Measurements from ENCODE around the gene DYNC1I1.

The DYNC1I1 gene

DNA sequence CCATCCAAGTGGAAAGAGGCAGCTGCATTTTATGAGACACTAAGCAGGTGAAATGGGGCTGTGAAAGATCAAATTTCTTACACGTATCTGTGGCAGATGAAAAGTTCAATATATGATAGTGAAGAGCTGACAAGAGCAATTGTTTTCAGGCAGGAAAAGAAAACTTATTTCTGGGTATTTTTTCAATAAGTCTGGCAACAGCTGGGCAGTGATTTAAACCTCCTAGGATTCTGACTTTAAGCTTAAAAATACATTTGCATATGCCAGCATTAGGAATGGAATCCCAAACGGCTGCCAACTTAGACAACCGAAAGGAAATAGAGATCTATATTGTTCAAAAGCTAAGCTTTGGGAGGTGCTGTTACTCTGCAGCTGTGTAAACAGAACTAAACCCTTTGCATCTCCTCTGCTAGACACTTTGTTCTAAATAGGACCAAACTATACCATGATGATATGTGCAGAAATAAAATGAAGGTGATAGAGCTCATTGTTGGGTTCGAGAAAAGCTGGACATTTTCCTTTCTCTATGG lies 26.1 kb downstream of the DYNC1I1 start:
- Mint-ChIP-seq H3K4me3 (no peak overlapping the region), H3K4me1 (no peaks in the 10 kb centered on the region), H3K36me3 (ENCODE audit: insufficient read depth) (no peaks in the 10 kb centered on the region), H3K27ac (ENCODE audit: low read depth) (no peak overlapping the region), H3K27me3 (no peaks in the 10 kb centered on the region), H3K9me3 (peaks cover 13% of the 10 kb centered on the region)
- no peak for ATAC-seq (replicated peaks; ENCODE audit: extremely low read depth, poor library complexity, severe bottlenecking)
- DNase-seq (ENCODE audit: low spot score in 2 of 2) = no peak

DNA sequence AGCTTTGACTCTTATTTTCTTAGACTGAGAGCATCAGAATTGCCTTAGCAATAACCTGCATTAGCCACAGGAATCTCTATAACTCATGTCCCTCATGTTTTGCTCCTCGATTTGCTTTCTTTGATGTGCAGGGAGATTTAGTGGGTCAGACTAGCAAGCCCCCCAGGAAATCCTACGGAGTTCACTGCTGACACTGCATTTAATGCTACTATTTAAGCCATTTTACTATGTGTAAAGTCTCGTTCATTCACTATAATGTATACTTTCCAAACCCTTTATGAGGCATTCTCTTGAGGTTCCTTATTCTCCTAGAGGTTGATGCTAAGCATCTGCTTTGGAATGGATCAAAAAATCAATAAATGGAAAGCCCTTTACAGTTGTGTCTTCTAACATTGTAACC lies 28.4 kb downstream of the DYNC1I1 start:
- Mint-ChIP-seq H3K27ac (ENCODE audit: low read depth) (no peak overlapping the region), H3K27me3 (no peaks in the 10 kb centered on the region), H3K9me3 (peaks cover 8% of the 10 kb centered on the region), H3K36me3 (ENCODE audit: insufficient read depth) (no peaks in the 10 kb centered on the region), H3K4me1 (no peaks in the 10 kb centered on the region), H3K4me3 (no peak overlapping the region)
- ATAC-seq (replicated peaks; ENCODE audit: extremely low read depth, poor library complexity, severe bottlenecking) (no peak), DNase-seq (ENCODE audit: low spot score in 2 of 2) (no peak)

DNA sequence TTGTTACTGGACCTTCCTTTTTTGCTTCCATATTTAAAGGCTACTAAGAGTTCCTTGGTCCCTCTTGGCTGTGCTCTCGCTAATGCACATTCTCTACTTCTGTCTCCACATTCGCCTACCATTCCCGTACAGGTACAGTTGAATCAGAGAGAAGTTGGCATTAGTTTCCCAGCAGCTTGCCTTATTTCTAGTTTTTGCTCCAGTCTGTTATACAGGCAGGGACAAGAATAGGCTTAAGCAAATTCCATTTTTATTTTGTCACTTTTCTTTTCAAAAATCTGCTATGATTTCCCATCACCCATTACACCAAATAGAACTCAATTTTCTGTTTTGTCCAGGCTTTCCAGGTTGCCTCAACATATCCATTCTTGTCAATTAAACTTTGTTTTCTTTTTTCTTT lies 29.9 kb downstream of the DYNC1I1 start:
- ATAC-seq (replicated peaks; ENCODE audit: extremely low read depth, poor library complexity, severe bottlenecking) = no peak
- Mint-ChIP-seq H3K27me3 (no peaks in the 10 kb centered on the region), H3K9me3 (peaks cover 8% of the 10 kb centered on the region), H3K36me3 (ENCODE audit: insufficient read depth) (no peaks in the 10 kb centered on the region), H3K4me3 (no peak overlapping the region), H3K4me1 (no peaks in the 10 kb centered on the region), H3K27ac (ENCODE audit: low read depth) (no peak overlapping the region)
- no peak for DNase-seq (ENCODE audit: low spot score in 2 of 2)

DNA sequence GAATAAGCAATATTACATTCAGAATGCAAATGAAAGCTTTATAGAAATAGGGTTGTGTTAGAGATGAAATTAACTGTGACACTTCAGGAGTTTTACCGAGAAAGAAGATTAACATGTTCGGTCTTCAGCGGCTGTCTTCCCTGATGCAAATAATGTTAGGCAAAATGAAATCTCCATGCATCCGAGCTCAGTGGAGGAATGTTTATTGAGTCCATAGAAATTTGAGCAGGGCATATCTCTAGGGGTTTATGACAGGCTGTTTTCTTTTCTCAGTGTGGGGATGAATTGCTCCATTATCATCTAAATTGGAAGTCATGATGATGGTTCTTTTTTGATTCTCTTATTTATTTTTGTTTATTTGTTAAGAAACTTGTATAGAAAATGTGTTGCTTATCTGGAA lies 31.7 kb downstream of the DYNC1I1 start:
- DNase-seq (ENCODE audit: low spot score in 2 of 2) (no peak), ATAC-seq (replicated peaks; ENCODE audit: extremely low read depth, poor library complexity, severe bottlenecking) (no peak)
- no peaks in the 10 kb centered on the region for H3K4me1 Mint-ChIP-seq
- H3K27me3 Mint-ChIP-seq = no peaks in the 10 kb centered on the region
- no peak overlapping the region for H3K4me3 Mint-ChIP-seq
- peaks cover 13% of the 10 kb centered on the region for H3K9me3 Mint-ChIP-seq
- H3K36me3 Mint-ChIP-seq (ENCODE audit: insufficient read depth) = no peaks in the 10 kb centered on the region
- no peak overlapping the region for H3K27ac Mint-ChIP-seq (ENCODE audit: low read depth)

DNA sequence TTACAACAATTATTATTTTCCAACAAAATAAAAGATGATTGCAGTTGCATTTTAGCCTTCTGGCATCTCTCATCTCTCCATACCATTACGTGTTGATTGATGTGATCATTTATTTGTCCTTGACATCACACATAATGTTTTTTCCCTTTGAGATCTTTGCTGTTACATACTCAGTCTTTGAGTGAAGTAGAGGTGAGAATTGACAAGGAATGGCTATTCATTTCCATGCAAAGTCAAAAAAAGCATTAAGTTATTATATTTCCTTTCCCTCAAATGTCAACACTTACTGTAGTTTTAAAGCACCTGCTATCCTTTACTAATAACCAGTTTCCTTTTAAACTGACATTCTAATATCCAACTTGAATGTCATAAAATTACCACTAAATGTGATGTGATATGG lies 33.6 kb downstream of the DYNC1I1 start:
- ATAC-seq (replicated peaks; ENCODE audit: extremely low read depth, poor library complexity, severe bottlenecking) (no peak), DNase-seq (ENCODE audit: low spot score in 2 of 2) (no peak)
- Mint-ChIP-seq H3K27me3 (no peaks in the 10 kb centered on the region), H3K27ac (ENCODE audit: low read depth) (no peak overlapping the region), H3K9me3 (peaks cover 5% of the 10 kb centered on the region), H3K4me3 (no peak overlapping the region), H3K4me1 (no peaks in the 10 kb centered on the region), H3K36me3 (ENCODE audit: insufficient read depth) (no peaks in the 10 kb centered on the region)

DNA sequence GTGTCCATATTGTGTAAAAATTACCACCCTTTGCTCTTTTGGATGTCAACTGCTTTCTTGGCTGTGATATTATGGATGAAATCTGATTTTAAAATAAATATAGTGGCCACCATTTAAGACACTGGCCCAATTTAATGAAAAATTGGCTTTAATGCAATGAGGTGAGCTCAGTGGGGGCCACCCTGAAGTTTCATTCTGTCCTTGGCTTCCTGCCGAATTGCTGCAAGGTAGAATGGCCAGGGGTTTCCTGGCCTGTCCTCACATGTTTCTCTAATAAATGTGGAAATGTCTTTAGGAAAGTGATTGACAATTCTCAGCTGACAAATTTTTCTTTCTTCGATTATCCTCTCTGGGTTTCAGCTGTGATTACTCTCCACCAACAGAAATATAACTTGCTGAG lies 36.0 kb downstream of the DYNC1I1 start:
- Mint-ChIP-seq H3K27me3 (no peaks in the 10 kb centered on the region), H3K4me1 (no peaks in the 10 kb centered on the region), H3K36me3 (ENCODE audit: insufficient read depth) (no peaks in the 10 kb centered on the region), H3K4me3 (no peak overlapping the region), H3K9me3 (peaks cover 5% of the 10 kb centered on the region), H3K27ac (ENCODE audit: low read depth) (no peak overlapping the region)
- ATAC-seq (replicated peaks; ENCODE audit: extremely low read depth, poor library complexity, severe bottlenecking) = no peak
- DNase-seq (ENCODE audit: low spot score in 2 of 2) = no peak

DNA sequence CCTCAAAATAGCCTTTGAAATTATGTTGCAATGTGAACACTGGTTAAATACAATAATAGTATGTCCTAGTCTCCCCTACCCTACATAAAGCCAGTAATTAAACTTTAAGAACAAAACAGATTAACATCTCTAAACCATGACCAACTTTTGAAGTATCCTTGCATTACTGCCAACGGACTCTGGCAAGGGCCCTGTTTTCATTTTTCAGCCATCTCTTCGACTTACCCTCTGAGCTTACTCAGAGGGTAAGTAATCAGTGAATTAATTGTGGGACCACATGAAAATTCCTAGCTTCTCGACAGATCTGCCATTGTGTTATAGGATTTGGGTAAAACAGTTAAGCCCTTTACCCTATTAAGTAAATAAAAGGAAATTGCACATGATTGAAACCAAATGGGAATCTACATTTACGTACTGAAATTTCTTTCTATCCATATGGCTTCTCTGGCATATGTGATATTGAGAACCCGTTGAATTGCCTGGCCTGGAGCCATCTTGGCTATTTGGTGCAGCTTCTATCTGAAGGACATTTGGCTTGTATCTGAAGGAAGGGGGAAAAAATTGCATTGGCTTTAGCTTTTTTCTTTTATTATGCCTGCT lies 39.6 kb downstream of the DYNC1I1 start:
- Mint-ChIP-seq H3K4me1 (no peaks in the 10 kb centered on the region), H3K27ac (ENCODE audit: low read depth) (no peak overlapping the region), H3K36me3 (ENCODE audit: insufficient read depth) (no peaks in the 10 kb centered on the region), H3K4me3 (no peak overlapping the region), H3K9me3 (peaks cover 5% of the 10 kb centered on the region), H3K27me3 (no peaks in the 10 kb centered on the region)
- ATAC-seq (replicated peaks; ENCODE audit: extremely low read depth, poor library complexity, severe bottlenecking) = no peak
- DNase-seq (ENCODE audit: low spot score in 2 of 2) = no peak

DNA sequence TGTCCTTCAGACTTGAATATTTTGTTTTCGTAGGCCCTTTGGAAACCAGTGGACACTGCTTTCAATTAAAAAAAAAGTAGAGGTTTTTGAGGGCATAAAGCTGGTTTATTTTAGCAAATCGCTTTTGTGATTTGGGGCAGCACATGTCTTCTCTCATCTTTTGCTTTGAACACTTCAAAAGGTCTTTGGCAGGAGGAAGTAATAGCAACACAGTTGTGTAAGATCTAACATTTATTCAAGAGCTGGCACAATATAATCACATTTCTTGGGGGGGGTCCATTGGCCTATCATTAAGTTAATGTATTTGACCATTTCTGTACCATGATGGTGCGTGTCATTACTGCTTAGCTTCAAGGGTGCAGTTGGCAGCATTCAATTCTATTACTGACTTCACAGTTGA lies 42.4 kb downstream of the DYNC1I1 start:
- Mint-ChIP-seq H3K27ac (ENCODE audit: low read depth) (no peak overlapping the region), H3K27me3 (no peaks in the 10 kb centered on the region), H3K4me3 (no peak overlapping the region), H3K4me1 (no peaks in the 10 kb centered on the region), H3K9me3 (no peaks in the 10 kb centered on the region), H3K36me3 (ENCODE audit: insufficient read depth) (no peaks in the 10 kb centered on the region)
- ATAC-seq (replicated peaks; ENCODE audit: extremely low read depth, poor library complexity, severe bottlenecking) = no peak
- DNase-seq (ENCODE audit: low spot score in 2 of 2) = no peak

DNA sequence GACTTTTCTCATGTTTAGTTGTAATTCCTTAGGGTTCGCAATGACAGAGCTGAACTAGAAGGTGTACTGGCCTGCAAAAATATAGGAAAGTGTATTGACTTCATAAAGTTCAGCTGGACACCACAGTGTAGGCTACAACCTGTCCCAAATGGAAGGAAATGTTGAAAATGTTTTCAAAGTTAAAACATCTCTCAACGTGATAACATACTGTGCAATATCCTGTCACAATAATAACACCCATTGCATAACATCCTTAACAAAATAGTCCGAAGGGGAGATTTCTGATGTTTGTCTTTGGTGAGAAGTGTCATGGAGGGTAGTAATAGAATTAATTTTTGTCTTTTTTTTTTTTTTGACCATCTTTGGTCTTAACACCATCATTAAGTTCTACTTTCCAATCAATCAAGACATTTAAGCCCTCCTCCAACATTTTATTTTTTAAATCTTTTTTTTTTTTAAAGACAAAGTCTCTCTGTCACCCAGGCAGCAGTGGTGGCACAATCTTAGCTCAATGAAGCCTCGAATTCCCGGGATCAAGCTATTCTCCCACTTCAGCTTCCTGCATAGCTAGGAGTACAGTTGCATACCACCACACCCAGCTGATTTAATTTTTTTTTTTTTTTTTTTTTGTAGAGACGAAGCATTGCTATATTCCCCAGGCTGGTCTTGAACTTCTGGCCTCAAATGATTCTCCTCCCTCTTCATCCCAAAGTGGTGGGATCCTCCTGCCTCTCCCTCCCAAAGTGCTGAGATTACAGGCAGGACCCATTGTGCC lies 45.7 kb downstream of the DYNC1I1 start:
- no peak overlapping the region for H3K4me3 Mint-ChIP-seq
- DNase-seq (ENCODE audit: low spot score in 2 of 2) = no peak
- ATAC-seq (replicated peaks; ENCODE audit: extremely low read depth, poor library complexity, severe bottlenecking) = no peak
- H3K9me3 Mint-ChIP-seq = no peaks in the 10 kb centered on the region
- no peak overlapping the region for H3K27ac Mint-ChIP-seq (ENCODE audit: low read depth)
- no peaks in the 10 kb centered on the region for H3K27me3 Mint-ChIP-seq
- no peaks in the 10 kb centered on the region for H3K4me1 Mint-ChIP-seq
- H3K36me3 Mint-ChIP-seq (ENCODE audit: insufficient read depth) = no peaks in the 10 kb centered on the region

DNA sequence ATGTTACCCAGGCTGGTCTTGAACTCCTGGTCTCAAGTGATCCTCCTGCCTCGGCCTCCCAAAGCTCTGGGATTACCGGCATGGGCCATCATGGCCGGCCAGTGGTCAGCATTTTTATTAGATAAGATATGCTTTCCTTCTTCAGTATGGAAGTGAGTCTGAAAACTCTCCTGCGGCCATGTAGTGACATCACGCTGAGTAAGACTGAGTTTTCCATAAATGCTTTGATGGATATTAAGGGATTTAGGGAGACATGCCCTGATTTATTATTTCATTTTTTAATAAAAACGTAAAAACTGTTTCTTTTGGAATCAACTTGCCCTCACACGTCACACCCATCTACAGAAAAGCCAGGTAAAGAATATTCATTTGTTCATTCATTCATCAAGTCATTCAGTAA lies 48.4 kb downstream of the DYNC1I1 start:
- Mint-ChIP-seq H3K27me3 (no peaks in the 10 kb centered on the region), H3K4me1 (no peaks in the 10 kb centered on the region), H3K4me3 (no peak overlapping the region), H3K9me3 (no peaks in the 10 kb centered on the region), H3K27ac (ENCODE audit: low read depth) (no peak overlapping the region), H3K36me3 (ENCODE audit: insufficient read depth) (no peaks in the 10 kb centered on the region)
- ATAC-seq (replicated peaks; ENCODE audit: extremely low read depth, poor library complexity, severe bottlenecking) = no peak
- no peak for DNase-seq (ENCODE audit: low spot score in 2 of 2)

DNA sequence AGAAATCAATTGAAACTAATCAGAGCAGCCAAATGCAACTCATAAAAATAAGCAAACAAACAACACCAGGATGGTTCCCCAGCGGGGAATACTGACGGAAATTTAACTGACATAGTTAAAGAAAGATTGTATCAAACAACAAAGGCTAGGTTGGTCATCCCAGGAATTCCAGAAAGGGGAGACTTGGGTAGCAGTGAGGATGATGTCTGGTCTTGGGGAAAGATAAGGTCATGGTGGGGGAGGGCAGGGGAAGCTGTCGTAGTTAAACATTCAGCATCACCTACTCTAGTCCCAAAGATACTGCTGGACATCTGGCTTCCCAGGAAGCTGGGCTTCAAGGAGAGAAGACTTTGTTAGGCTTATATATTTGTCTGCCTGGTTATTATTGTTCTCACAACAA lies 50.4 kb downstream of the DYNC1I1 start:
- Mint-ChIP-seq H3K4me1 (no peaks in the 10 kb centered on the region), H3K36me3 (ENCODE audit: insufficient read depth) (no peaks in the 10 kb centered on the region), H3K27me3 (no peaks in the 10 kb centered on the region), H3K9me3 (no peaks in the 10 kb centered on the region), H3K4me3 (no peak overlapping the region), H3K27ac (ENCODE audit: low read depth) (no peak overlapping the region)
- DNase-seq (ENCODE audit: low spot score in 2 of 2) = no peak
- ATAC-seq (replicated peaks; ENCODE audit: extremely low read depth, poor library complexity, severe bottlenecking) = no peak

DNA sequence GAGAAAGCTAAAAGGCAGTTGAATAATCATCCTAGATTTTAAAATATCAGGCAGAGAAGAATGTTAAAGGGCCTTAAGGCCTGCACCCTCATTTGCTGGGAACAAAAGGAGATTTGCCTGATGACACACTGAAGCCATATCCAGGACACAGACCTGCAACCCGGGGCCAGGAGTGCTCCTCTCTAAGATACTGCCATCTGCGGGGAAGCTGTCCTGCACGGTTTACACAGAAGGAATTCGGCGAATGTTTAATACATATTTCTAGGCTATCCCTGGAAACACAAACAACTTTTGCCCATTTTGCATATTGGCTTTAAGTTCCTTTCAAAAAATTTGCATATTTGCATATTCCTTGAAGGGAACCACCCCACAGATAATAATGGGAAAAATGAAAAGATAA lies 52.3 kb downstream of the DYNC1I1 start:
- Mint-ChIP-seq H3K4me3 (no peak overlapping the region), H3K9me3 (no peaks in the 10 kb centered on the region), H3K4me1 (no peaks in the 10 kb centered on the region), H3K36me3 (ENCODE audit: insufficient read depth) (no peaks in the 10 kb centered on the region), H3K27me3 (no peaks in the 10 kb centered on the region), H3K27ac (ENCODE audit: low read depth) (no peak overlapping the region)
- ATAC-seq (replicated peaks; ENCODE audit: extremely low read depth, poor library complexity, severe bottlenecking) (no peak), DNase-seq (ENCODE audit: low spot score in 2 of 2) (no peak)
